ENCODE measurements around the gene DMD. TPM values are rescaled to one million over a fixed set of nuclear protein-coding genes. Genes with fewer than 3 reads are reported as not detected.

The DMD gene
- total RNA-seq, 2 experiments from 2014 or later, result 0.20 to 0.47 TPM

GRCh38 chrX:31307952-31308351 is 1903.4 kb downstream of the DMD start:
- ATAC-seq (ENCODE audit: poor library complexity) (no peak), DNase-seq (no peak)
- Histone ChIP-seq H3K9me3 (ENCODE audit: control insufficient read depth in 1 of 2, insufficient read depth in 1 of 2, low read length in 2 of 2) (no peaks in the 10 kb centered on the region), H3K27ac (ENCODE audit: low read depth in 1 of 2, low read length in 2 of 2) (no peak overlapping the region), H3K4me3 (ENCODE audit: low read length) (no peak overlapping the region), H3K4me1 (ENCODE audit: insufficient read depth, low read length) (no peaks in the 10 kb centered on the region), H3K36me3 (ENCODE audit: insufficient read depth, low read length) (no peaks in the 10 kb centered on the region), H3K27me3 (ENCODE audit: control insufficient read depth in 1 of 2, insufficient read depth in 2 of 2, low read length in 2 of 2) (no peaks in the 10 kb centered on the region)
- Mint-ChIP-seq H3K27ac (no peak overlapping the region), H3K36me3 (ENCODE audit: low read depth) (no peaks in the 10 kb centered on the region), H3K4me3 (no peak overlapping the region), H3K27me3 (peaks cover 7% of the 10 kb centered on the region), H3K4me1 (ENCODE audit: low read depth) (no peaks in the 10 kb centered on the region), H3K9me3 (no peaks in the 10 kb centered on the region)
- no peak for TF ChIP-seq CTCF (IDR thresholded peaks at IDR 0.05)
- intact Hi-C loops (cut with DNase I, micrococcal nuclease), result no loop called here
- ChIA-PET CTCF (no interaction called here), POLR2A (no interaction called here)

- Mint-ChIP-seq H3K27me3 (peaks cover 6% of the 10 kb centered on the region), H3K27ac (no peak overlapping the region), H3K9me3 (peaks cover 2% of the 10 kb centered on the region), H3K4me1 (ENCODE audit: low read depth) (no peaks in the 10 kb centered on the region), H3K4me3 (no peak overlapping the region), H3K36me3 (ENCODE audit: low read depth) (no peaks in the 10 kb centered on the region)
- no peaks in the 10 kb centered on the region for H3K36me3 ChIP-seq (ENCODE audit: insufficient read depth, low read length)
- TF ChIP-seq CTCF (IDR thresholded peaks at IDR 0.05), result no peak
- H3K4me1 ChIP-seq (ENCODE audit: insufficient read depth, low read length), result no peaks in the 10 kb centered on the region
- no peak overlapping the region for H3K27ac ChIP-seq (ENCODE audit: low read depth in 1 of 2, low read length in 2 of 2)
- POLR2A ChIA-PET, result interaction anchor here (0.7 kb wide), 1 partner anchor 38 kb away, joined by 5 read pairs; no protein-coding TSS in a partner anchor
- no peak for DNase-seq
- intact Hi-C loops (cut with DNase I, micrococcal nuclease), result no loop called here
- H3K27me3 ChIP-seq (ENCODE audit: control insufficient read depth in 1 of 2, insufficient read depth in 2 of 2, low read length in 2 of 2), result no peaks in the 10 kb centered on the region
- no peaks in the 10 kb centered on the region for H3K9me3 ChIP-seq (ENCODE audit: control insufficient read depth in 1 of 2, insufficient read depth in 1 of 2, low read length in 2 of 2)
- no peak overlapping the region for H3K4me3 ChIP-seq (ENCODE audit: low read length)
- CTCF ChIA-PET, result no interaction called here
- no peak for ATAC-seq (ENCODE audit: poor library complexity)
These were observed 1908.7 kb downstream of the DMD start for GRCh38 chrX:31302573-31303075.

- DNase-seq (no peak), ATAC-seq (ENCODE audit: poor library complexity) (no peak)
- POLR2A ChIA-PET, result no interaction called here
- Histone ChIP-seq H3K27me3 (ENCODE audit: control insufficient read depth in 1 of 2, insufficient read depth in 2 of 2, low read length in 2 of 2) (no peaks in the 10 kb centered on the region), H3K36me3 (ENCODE audit: insufficient read depth, low read length) (no peaks in the 10 kb centered on the region), H3K4me1 (ENCODE audit: insufficient read depth, low read length) (no peaks in the 10 kb centered on the region), H3K9me3 (ENCODE audit: control insufficient read depth in 1 of 2, insufficient read depth in 1 of 2, low read length in 2 of 2) (no peaks in the 10 kb centered on the region), H3K27ac (ENCODE audit: low read depth in 1 of 2, low read length in 2 of 2) (no peak overlapping the region), H3K4me3 (ENCODE audit: low read length) (no peak overlapping the region)
- intact Hi-C loops (cut with DNase I, micrococcal nuclease), result no loop called here
- no peak for TF ChIP-seq CTCF (IDR thresholded peaks at IDR 0.05)
- no peaks in the 10 kb centered on the region for H3K4me1 Mint-ChIP-seq (ENCODE audit: low read depth)
- CTCF ChIA-PET, result no interaction called here
- H3K9me3 Mint-ChIP-seq, result peaks cover 2% of the 10 kb centered on the region
- H3K27ac Mint-ChIP-seq, result no peak overlapping the region
- no peaks in the 10 kb centered on the region for H3K36me3 Mint-ChIP-seq (ENCODE audit: low read depth)
- no peak overlapping the region for H3K4me3 Mint-ChIP-seq
- no peaks in the 10 kb centered on the region for H3K27me3 Mint-ChIP-seq
These were observed 1909.4 kb downstream of the DMD start for GRCh38 chrX:31301941-31302340.

All from CD4-positive, alpha-beta T cell (primary cell).